IPS DF 6.9 (cell line): Measurements from ENCODE around the gene DUS1L.

Experiments used
- DNase-seq: peaks from one replicate; pipeline ENCODE4 v3.0.0-alpha.2; 2013; ENCODE audit warnings: low read depth, low spot score
- H3K27ac ChIP-seq: one replicate; pipeline ENCODE4 v1.5.1; 2013; ENCODE audit warnings: low read length, control low read depth
- H3K27me3 ChIP-seq: 2 replicates; pipeline ENCODE4 v1.6.1; 2013; ENCODE audit warnings: mild to moderate bottlenecking, low read length; ENCODE audit not compliant: control insufficient read depth, insufficient read depth
- H3K36me3 ChIP-seq: 2 replicates; pipeline ENCODE4 v1.6.1; 2013; ENCODE audit warnings: low read length; ENCODE audit not compliant: control insufficient read depth, insufficient read depth
- H3K4me1 ChIP-seq: 2 replicates; pipeline ENCODE4 v1.6.1; 2013; ENCODE audit warnings: low read length; ENCODE audit not compliant: control insufficient read depth, insufficient read depth
- H3K4me3 ChIP-seq: 2 replicates; pipeline ENCODE4 v1.5.1; 2013; ENCODE audit warnings: mild to moderate bottlenecking, low read length
- H3K9me3 ChIP-seq: 2 replicates; pipeline ENCODE4 v1.6.1; 2013; ENCODE audit warnings: low read length, inconsistent platforms; ENCODE audit not compliant: control insufficient read depth, insufficient read depth
- WGBS: extraction: QIAGEN DNeasy Blood & Tissue Kit; methylation state at CpG from one replicate; pipeline ENCODE4 v1.1.7; 2013; ENCODE audit warnings: mixed read lengths, missing lambda C conversion rate; ENCODE audit not compliant: insufficient read length, insufficient coverage; 5-methylcytosine and 5-hydroxymethylcytosine counted together

DUS1L gene

DNA sequence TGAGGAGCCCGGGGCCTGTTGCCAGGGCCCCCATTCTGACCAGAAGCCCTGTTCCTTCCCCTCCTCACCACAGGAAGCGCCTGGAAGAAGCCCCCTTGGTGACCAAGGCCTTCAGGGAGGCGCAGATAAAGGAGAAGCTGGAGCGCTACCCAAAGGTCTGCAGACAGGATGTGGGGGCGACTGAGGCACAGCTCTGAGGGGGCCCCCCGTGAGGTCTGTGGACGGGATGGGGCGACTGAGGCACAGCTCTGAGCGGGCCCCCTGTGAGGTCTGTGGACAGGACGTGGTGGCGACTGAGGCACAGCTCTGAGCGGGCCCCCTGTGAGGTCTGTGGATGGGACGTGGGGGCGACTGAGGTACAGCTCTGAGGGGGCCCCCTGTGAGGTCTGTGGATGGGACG, 56.2 kb downstream of the DUS1L start:
- Histone ChIP-seq H3K4me1 (no peaks in the 10 kb centered on the region; the same call in 1 of the 2 replicates), H3K27ac (no peak overlapping the region)
- no CpG with 5 or more reads among the region's 15 CpGs for WGBS

DNA sequence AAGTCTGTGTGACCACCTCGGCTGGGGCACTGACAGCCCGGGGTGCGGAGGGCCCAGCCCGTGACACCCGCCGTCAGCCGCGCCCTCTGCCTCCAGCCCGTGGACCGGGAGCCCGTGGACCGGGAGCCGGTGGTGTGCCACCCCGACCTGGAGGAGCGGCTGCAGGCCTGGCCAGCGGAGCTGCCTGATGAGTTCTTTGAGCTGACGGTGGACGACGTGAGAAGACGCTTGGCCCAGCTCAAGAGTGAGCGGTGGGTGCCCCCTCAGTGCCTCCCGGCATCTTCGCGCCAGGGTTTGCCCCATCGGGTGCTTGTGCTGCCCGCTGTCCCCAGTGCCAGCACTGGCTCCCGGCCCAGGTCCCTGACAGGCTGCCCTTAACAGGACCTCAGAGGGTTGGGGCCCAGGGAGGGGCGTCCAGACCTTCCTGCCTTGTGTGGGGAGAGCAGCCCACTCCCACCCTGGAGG, 56.6 kb downstream of the DUS1L start:
- Histone ChIP-seq H3K36me3 (peaks cover 3% of the 10 kb centered on the region; the same call in 1 of the 2 replicates), H3K27ac (no peak overlapping the region), H3K27me3 (no peaks in the 10 kb centered on the region), H3K4me3 (no peak overlapping the region), H3K4me1 (no peaks in the 10 kb centered on the region; the same call in 1 of the 2 replicates), H3K9me3 (no peaks in the 10 kb centered on the region)
- WGBS, result no CpG with 5 or more reads among the region's 28 CpGs
- DNase-seq, result no peak

More for the DNA sequence above, 56.2 kb downstream of the DUS1L start:
- no peak overlapping the region for H3K4me3 ChIP-seq
- no peaks in the 10 kb centered on the region for H3K27me3 ChIP-seq
- no peak for DNase-seq
- no peaks in the 10 kb centered on the region for H3K9me3 ChIP-seq
- H3K36me3 ChIP-seq, result peaks cover 3% of the 10 kb centered on the region; the same call in 1 of the 2 replicates

DNA sequence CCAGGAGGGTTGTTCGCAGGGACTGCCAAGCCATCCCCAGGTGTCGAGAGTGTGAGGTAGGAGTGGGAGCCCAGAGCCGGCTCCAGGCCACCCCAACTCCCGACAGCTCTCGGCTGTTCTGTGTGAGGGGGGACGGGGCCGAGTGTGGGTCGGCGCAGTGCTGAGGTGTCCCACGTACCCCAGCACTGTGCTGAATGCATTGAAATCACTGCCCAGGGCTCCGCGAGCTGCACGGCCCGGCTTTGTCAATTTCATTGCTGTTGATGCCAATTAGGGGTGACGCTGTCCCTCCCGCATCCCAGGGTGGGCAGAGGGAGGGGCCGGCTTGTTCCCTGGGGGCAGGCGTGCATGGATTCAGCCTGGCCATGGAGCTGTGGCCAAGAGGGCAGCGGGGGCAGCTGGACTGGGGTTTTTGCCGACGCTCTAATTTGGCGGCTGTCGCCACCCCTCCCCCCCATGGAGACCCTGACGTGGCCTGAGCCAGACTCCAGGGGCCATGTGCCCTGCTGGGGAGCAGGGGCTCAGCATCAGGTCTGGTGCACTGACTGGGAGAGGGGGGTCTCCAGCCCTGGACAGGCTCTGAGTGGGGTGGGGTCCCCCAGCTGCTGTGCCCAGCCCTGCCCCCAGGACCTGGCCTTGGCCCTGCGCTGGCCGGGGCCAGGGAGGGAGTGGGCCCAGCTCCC, 57.2 kb downstream of the DUS1L start:
- DNase-seq, result no peak
- Histone ChIP-seq H3K36me3 (peaks cover 6% of the 10 kb centered on the region; the same call in 1 of the 2 replicates), H3K27ac (no peak overlapping the region)

More for the DNA sequence above, 57.2 kb downstream of the DUS1L start:
- WGBS, result no CpG with 5 or more reads among the region's 26 CpGs
- Histone ChIP-seq H3K4me1 (no peaks in the 10 kb centered on the region; the same call in 1 of the 2 replicates), H3K9me3 (no peaks in the 10 kb centered on the region), H3K4me3 (no peak overlapping the region), H3K27me3 (no peaks in the 10 kb centered on the region)
